ENCODE results near the gene SNF8.
"Not testable (repeated sequence)": the region's sequence is repeated elsewhere in the genome, so short reads cannot be mapped to it uniquely, and the experiment has no call there.

SNF8 gene, protein sequence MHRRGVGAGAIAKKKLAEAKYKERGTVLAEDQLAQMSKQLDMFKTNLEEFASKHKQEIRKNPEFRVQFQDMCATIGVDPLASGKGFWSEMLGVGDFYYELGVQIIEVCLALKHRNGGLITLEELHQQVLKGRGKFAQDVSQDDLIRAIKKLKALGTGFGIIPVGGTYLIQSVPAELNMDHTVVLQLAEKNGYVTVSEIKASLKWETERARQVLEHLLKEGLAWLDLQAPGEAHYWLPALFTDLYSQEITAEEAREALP

DNA sequence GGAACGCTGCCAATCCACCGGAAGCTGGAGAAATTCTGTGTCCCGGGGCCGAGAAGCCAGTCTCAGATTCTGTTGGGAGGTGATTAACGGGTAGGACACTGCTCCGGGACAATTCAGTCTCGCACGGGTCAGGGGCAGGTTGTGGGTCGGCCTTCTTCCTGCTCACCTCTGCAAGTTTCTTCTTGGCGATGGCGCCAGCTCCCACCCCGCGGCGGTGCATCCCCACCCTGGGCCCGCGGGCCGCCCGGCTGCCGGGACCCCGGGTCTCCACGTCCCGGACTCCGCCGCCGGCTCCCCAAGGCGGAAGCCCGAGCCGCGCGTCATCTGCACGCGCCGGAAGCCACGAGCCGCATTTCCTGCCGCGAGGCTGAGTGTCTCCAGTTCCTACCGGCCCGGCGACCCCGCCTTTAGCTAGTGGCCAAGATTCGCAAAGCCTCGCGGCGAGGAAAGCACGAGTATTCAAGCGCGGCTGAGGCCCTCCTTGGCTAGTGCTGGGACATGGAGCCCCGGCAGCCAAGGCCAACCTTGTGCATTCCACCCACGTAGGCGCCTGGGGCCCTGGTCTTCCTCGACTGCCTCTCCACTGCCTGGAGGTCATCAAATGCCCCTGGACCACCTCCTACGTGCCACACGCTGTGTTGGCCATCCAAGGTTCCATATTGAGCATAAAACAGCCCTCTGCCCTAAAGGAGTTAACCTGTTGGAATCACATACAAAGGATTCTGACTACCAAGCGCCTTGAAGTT lies at the start of gene SNF8:
TSS of gene SNF8 (minus strand) at position 328 of the 746 bp plus-strand sequence. CDS start at position 220, 108 bp downstream.
- peak; percentile 22 for DNase-seq

DNA sequence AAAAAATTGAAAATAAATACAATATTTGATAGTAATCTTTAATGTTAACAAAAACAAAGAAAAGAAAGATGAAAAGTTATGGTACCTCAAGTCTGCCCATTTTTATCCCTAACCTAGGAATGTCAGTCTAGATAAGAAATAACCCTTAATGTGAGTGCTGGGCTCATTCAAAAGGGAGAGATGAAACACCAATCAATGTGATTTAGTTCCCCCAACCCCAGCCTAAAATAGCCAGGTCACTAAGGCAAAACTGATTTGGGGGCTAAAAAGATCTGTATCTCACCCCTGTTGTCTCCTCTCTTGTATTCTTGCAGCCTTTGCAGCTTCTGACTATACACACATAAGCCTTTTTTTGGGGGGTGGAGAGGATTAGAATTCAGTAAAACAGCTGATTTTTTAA lies 49.3 kb upstream of the SNF8 start:
- DNase-seq = no peak

DNA sequence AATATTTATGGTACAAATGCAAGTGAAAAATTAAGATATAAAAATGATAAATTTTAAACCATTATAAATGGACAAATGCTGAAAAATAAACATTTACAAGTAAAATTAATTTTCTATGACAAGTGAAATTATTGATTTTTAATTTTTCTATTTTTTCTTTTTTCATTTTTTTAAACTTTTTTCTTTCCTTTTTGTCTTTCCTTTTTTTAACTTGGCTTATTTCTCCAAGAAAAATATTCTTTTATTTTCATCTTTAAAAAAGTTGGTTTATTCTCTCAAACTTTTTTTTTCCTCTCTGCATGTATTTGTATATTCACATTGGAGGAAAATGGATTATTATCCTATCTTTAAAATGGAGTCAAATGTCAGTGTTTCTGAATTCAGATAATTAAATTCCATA lies 48.7 kb upstream of the SNF8 start:
- no peak for DNase-seq

DNA sequence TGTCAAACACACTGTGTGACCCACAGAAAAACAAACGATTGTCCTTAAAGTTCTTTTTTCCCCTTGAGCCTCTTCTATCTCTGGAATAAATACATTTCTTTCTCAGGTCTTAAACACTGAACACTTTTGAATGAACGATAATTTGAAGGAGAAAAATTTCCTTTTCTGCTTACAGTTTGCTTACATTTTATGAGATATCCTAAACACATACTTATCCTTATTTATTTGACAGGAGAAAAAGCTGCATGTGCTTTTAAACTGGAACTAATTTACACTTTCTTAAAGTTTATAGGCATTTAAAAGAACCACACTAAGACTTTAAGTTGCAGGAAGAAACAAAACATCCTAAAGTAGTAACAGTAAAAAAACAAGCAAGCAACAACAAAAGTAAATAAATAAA lies 47.8 kb upstream of the SNF8 start:
- no peak for DNase-seq

DNA sequence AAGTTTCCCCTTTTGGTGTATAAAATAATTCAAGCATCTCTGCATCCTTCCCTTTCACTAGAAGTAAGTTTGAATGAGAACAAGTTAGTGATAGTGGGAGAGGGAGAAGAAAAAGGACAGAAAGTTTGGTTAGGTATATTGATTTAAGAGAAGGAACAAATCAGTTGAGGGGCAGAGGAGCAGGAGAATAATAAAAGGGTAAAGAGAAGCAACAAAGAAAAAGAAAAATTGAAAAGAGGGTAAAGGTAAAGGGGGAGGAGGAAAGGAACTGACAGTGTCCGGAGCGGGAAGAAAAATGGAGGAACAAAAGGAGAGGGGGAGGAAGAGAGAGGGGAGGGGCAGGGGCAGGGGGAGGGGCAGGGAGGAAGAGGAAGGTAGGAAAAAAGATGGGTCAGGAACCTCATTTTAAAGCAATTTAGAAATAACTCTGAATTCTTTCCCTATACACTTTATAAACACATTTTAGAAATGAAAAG lies 46.3 kb upstream of the SNF8 start:
- no peak for DNase-seq

DNA sequence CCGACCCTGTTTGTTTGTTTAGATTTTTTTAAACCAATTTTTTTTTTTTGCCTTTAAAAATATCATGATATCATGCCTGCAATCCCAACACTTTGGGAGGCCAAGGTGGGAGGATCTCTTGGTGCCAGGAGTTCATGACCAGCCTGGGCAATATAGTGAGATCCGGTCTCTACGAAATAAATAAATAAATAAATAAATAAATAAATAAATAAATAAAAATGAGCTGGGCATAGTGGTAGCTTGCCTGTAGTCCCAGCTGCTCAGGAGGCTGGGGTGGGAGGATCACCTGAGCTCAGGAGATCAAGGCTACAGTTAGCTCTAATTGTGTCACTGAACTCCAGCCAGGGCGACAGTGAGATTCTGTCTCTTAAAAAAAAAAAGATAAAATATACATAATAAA lies 44.5 kb upstream of the SNF8 start:
- no peak for DNase-seq

DNA sequence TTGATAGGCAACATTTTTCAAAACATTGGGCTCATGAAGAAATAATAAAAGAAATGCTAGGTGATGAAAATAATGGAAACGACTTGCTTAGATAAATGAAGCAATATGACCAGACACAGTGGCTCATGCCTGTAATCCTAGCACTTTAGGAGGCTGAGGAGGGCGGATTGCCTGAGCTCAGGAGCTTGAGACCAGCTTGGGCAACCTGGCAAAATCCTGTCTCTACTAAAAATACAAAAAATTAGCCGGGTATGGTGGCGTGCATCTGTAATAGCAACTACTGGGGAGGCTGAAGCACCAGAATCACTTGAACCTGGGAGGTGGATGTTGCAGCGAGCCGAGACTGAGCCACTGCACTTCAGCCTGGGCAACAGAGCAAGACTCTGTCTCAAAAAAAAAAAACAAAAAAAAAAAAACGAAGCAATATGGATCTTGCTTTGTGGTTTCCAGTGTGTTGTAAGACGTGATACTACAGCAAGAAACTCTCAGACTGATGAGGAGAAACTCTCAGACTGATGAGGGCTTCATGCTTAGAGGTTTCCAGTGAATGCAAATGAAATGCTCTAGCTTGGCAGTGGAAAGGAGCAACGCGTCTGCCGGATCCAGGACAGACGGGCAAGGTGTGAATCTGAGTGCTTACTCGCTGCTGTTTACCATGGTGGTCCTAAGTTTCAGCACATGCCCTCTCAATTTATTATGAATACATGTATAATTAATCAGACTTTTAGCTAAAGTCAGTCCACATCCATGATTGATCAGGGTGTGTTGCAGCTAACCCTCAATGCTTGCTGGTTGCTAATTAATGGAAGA lies 41.0 kb upstream of the SNF8 start:
- DNase-seq = no peak

DNA sequence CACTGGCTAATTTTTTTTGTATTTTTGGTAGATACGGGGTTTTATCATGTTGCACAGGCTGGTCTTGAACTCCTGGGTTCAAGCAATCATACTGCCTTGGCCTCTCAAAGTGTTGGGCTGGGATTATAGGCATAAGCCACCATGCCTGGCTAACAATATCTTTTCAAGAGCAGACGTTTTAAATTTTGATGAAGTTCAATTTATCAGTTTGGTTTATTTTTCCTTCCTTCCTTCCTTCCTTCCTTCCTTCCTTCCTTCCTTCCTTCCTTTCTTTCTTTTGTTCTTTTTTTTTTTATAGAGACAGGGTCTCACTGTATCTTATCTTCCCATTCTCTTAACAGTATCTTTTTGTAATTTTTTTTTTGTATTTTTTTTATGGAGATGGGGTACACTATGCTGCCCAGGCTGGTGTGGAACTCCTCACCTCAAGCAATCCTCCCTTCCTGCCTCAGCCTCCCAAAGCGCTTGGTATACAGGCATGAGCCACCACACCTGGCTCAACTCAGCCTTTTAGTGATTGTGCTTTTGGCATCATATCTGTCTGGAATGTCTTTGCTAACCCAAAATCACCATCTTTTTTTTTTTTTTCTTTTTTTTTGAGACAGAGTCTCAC lies 37.4 kb upstream of the SNF8 start:
- DNase-seq = no peak

DNA sequence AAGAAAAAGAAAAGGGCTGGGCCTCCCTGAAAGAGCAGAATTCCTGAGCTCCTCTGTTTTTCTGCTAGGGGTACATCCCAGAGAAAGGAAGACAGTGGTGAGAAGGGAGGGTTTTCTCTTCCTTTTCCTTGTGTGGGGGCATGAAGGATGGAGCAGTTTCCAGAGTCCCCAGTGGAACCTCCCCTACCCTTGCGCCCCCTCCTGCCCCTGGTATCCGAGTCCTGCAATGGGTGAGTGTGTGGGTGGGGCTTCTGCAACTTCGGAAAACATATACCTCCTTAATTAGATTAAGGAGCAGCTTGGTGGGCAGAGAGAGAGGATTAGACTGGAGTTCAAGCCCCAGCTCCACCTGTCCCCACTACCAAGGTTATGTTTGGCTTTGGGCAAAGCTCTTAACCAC lies 29.2 kb upstream of the SNF8 start:
- no peak for DNase-seq

DNA sequence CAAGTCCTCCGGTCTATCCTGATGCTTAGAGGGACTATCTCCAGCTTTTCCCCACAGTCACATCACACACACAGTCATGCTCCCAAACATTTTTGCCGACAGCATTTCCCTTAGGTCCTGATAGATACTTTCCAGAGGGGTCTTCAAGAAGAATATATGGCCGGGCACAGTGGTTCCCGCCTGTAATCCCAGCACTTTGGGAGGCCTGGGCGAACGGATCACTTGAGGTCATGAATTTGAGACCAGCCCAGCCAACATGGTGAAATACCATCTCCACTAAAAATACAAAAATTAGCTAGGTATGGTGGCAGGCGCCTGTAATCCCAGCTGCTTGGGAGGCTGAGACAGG lies 28.1 kb upstream of the SNF8 start:
- no peak for DNase-seq

DNA sequence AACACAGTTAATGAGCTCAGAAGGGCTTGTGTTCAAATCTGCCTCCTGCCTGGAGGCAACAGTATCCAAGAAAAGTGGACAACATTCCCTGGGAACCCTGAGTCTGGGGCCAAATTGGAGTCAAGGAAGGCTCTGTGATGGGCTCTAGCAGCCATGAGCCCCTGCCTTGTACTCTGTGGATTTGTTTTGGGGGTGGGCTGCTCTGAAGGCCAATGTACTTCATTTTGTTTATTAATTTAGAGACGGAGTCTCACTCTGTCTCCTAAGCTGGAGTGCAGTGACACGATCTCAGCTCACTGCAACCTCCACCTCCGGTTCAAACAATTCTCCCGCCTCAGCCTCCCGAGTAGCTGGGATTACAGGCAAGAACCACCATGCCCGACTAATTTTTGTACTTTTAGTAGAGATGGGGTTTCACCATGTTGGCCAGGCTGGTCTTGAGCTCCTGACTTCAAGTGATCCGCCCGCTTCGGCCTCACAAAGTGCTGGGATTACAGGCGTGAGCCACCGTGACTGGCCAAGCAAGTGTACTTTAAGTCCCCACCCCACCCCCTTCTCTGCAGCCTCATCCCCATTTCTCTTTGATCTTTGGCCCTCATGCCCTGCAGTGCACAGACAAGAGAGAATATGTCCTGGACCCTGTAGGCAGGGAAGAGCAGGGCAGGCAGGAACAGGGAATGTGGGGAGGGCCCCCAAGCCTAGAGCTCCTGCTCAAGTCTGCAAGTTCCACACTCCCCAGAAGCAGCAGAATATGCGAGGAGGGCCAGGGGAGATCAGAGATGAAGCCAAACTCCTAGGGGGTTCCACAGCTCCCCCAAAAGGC lies 26.4 kb upstream of the SNF8 start:
- DNase-seq = no peak

DNA sequence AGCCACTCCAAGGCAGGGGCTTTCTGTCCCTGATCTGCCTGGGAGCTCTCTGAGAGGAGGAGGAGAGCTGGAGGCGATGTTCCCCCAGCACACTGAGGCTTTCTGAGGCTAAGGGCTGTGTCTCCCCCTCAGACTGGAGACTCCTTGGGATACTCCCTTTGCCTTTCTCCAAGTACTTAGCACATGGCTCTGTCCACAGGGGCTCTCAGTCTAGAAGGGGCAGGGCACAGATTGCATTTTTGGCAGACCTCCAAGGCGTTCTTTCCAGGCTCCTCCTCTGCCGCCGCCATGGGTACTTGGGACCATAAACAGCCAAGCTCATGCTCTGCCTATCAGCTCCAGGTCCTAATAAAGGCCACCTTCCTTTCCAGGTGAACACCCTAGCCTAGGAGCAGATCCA lies 25.6 kb upstream of the SNF8 start:
- no peak for DNase-seq

DNA sequence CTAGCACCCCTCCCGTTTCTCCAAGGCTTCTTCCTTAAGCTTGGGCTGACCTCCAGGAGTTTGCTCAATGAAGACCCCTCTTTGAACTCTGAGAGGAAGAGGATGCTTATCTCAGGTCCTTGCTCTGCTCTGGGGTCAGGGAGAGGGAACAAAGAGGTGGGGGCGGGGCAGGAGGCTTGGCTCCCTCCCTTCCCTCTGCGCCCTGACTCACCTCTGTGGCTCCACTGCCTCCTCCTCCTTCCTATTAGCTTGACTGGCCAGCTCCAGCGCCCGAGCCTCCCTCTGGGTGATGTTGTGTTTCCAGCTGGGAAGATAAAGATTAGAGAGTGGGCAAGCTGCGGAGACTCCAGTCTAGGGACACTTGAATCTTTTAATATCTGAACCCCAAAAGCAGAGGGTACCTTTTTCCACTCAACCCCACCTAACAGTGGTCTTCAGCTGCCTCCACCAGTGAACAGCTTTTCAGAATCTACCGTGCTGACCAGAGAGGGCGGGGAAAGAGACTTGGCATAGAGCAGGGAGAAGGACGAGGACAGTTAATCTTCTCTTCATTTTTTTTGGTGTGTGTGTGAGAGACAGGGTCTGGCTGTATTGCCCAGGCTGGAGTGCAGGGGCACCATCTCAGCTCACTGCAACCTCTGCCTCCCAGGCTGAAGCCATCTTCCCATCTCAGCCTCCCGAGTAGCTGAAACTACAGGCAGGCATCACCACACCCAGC lies 17.0 kb upstream of the SNF8 start:
- DNase-seq = no peak

DNA sequence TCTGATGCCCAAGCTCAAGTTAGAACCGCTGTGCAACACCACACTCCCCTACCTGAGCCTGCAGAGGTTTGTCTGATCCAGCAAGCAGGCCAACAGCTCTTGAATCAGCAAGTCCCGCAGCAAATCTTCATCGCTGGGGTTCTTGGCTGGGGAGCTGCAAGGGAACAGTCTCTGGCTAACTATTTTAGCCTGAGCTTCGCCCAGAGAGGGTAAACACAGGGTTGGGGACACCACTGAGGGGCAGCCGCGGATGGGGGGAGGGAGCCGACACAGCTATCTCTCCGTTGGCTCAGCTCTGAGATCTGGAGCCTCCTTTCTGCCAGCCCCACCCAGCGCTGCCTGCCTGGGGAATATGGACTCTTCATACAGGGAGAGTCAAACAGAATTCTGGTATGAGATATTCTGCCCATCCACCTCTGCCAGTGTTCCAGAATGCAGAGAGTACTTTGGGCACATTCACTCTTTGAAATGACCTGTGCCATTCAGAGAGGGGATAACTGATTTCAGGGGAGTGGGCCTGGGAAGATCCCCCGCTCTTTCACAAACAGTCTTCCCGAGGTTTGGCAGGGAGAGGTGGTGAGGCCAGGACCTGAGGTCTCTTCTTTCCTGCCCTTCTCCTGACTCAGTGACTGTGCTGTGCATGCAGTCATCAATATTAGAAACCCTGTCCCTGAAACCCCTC lies 16.3 kb upstream of the SNF8 start:
- no peak for DNase-seq

DNA sequence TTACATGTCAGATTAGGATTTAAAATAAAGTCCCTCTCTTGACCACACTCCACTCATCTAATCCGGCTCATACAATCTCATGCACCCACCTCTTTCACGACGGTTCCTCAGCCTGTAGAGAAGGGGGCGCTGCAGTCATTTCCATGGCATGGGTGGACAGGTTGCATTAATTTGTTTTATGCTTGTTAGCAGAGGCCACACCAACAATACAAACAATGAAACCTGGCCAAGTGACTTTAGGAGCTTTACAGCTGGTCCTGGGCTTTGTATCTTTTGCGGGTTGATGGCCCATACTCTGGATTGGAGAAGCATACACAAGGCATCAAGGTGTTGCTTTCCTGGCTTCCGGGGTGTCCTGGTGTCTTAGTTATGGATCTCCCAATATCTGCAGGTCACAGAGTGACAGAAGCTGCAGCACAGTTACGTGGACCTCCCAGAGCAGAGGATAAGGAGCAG lies 9.7 kb upstream of the SNF8 start:
- DNase-seq = no peak

DNA sequence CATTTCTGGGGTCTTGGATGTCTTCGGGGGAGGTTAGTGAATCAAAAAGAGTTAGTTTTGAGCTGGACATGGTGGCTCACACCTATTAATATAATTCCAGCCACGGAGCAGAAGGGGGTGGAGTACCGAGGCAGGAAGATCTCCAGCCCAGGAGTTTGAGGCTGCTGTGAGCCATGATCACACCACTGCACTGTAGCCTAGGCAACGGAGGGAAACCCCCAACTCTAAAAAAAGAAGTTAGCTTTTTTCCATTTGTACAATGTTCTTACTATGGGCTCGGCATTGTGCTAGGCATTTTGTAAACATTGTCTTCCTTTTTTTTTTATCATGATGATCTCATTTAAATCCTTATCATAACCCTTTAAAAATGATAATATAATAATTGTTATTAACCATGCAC lies 8.3 kb upstream of the SNF8 start:
- no peak for DNase-seq

DNA sequence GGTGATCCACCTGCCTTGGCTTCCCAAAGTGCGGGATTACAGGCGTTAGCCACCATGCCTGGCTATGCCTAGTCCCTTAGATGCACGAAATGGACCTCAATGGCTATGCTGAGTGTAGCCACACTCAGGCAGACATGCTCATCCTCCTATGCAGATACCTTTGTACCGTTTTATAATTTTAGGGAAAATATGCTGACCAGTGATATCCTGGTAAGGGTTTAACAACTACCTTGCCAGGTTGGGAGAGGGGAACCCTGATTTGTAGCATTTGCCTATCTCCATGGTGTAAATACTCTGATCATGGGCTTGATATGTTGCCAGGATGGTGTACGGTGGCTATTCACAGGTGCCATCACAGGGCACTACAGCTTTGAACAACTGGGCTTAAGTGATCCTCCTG lies 6.9 kb upstream of the SNF8 start:
- DNase-seq = no peak

DNA sequence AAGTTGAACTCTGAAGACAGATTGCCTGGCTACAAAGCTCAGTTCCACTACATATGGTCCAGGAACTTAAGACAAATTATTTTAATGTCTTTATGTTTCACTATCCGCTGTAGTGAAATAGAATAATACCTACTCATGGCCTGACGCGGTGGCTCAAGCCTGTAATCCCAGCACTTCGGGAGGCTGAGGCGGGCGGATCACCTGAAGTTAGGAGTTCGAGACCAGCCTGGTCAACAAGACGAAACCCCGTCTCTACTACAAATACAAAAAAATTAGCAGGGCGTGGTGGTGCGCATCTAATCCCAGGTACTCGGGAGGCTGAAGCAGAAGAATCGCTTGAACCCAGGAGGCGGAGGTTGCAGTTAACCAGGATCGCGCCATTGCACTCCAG lies 614 bp upstream of the SNF8 start:
- not testable (repeated sequence) for DNase-seq

DNA sequence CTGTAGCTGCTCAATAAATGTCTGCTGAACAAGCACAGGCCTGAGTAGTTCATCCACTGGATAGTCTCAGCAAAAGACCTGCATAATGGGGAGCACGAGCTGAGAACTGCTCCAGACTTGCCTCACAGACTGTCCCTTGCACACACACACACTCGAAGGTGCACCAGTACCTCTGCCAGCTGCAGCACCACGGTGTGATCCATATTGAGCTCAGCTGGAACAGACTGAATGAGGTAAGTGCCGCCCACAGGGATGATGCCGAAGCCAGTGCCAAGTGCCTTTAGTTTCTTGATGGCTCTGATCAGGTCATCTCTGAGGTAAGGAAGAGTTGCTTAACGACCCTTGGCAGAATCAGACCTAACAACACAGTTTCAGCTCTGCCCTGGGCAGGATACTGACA lies 11.6 kb downstream of the SNF8 start:
- DNase-seq = no peak

DNA sequence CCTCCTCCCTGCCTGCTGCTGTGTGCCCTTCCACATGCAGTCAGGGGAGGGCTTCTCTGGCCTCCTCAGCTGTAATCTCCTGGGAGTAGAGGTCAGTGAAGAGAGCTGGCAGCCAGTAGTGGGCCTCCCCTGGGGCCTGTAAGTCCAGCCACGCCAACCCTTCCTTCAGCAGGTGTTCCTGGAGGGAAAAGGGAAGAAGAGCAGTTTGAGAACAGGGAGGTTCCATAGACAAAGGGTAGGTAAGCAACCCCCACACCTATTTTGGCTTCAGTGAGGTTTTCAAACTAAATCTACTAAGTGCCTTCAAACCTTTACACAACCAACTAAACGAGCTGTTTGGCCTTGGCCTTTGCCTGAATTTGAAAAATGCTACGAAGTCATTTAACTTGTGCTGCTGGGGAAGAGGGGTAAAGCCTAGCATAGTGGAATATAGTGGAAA lies 14.2 kb downstream of the SNF8 start:
- no peak for DNase-seq

DNA sequence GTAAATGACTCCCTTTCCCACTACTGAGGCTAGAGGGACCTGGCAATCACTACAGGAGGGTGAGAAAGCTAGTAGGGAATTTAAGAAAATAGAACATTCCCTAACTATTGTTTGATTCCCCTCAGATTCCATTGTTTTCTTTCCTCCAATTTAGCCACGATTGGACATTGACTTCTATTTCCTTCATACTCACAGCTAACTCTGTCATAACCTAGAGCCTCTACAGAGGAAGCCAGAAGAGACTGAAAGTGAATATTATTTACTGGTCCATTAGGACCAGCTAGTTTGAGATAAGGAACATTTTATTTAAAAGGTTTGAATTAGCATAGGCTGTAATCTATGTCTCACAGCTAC lies 14.9 kb downstream of the SNF8 start:
- DNase-seq = no peak

All from NCI-H1436 treated with DMSO at 0.1 percent for 48 hours (cell line).